Measurements from ENCODE around the gene MED26. TPM values are rescaled to one million over a fixed set of nuclear protein-coding genes. Genes with fewer than 3 reads are reported as not detected.

Gene MED26
- total and polyA plus RNA-seq, 9 donors, result 5.3 to 8.0 (median 6.8) TPM

DNA sequence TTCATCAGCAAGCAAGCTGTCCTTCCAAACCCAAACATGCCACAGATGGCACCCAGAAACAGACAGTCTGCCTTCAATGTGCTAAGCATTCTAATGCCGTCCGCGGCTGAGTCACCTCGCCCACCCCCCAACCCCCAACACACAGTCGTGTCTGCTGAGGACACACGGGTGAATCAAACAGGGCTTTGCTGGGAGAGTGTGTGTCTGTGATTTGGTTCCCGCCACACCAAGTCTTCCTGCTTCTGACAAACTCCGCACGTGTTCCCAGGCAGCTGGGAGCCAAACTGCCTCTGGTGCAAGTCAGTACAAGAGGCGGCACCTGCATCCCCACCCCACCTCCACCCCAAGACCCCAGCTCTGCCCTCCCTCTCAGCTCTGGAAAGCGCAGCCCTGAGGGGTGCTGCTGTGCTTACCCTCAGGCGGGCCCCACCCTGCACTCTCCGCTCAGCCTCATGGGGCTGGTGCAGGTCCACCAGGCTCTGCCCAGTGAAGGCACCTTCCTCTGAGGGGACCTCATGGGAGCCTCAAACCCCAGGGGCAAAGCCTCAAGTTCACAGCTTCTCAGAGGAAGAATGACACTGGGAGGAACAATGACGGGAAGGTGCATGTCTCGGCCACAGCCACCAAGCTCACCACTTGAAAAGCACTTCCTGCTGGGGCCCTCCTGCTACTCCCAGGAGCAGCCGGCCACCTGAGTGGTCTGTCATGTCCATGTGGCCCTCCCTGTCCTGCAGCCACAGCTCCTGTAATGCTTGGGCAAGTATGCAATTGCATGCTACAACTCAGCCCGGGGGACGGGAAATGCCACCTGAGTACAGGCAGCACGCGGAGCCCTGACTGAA, 40.8 kb downstream of the MED26 start:
- H3K4me3 ChIP-seq (ENCODE audit: low read length), result peak overlapping the region; percentile 4
- DNase-seq, result no peak
- WGBS (ENCODE audit: insufficient coverage), result 37% methylated on average over 13 of the region's 20 CpGs
- no peaks in the 10 kb centered on the region for H3K36me3 ChIP-seq (ENCODE audit: control insufficient read depth, insufficient read depth, low read length)
- peak overlapping the region; percentile 73 for H3K27ac ChIP-seq (ENCODE audit: low read length)
- H3K4me1 ChIP-seq (ENCODE audit: control insufficient read depth, insufficient read depth, low read length), result peaks cover 76% of the 10 kb centered on the region
- H3K9me3 ChIP-seq (replicated peaks; ENCODE audit: control insufficient read depth, low read depth, low read length), result no peaks in the 10 kb centered on the region
- no peaks in the 10 kb centered on the region for H3K27me3 ChIP-seq (ENCODE audit: control insufficient read depth, insufficient read depth, low read length)

DNA sequence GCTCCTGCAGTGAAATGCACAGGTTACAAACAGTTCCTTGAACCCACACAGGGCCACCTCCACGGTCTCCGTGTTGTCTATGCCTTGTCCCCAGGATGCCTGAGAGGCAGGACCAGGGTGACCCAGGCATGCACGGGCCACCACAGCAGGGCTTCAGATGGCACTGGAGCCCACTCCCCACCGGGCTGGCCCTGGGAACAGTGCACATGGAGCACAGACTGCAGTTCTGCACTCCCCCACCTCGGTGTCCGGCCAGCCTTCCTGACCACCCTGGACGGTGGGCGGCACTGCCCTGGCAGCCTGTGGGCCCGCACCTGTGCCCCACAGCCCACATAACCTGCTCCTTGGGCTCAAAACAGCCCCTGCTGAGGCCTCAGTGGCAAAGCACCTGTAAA, 41.5 kb downstream of the MED26 start:
- Histone ChIP-seq H3K4me3 (ENCODE audit: low read length) (no peak overlapping the region), H3K27me3 (ENCODE audit: control insufficient read depth, insufficient read depth, low read length) (no peaks in the 10 kb centered on the region), H3K27ac (ENCODE audit: low read length) (no peak overlapping the region), H3K4me1 (ENCODE audit: control insufficient read depth, insufficient read depth, low read length) (peaks cover 77% of the 10 kb centered on the region), H3K9me3 (replicated peaks; ENCODE audit: control insufficient read depth, low read depth, low read length) (no peaks in the 10 kb centered on the region), H3K36me3 (ENCODE audit: control insufficient read depth, insufficient read depth, low read length) (peaks cover 6% of the 10 kb centered on the region)
- DNase-seq, result no peak
- WGBS (ENCODE audit: insufficient coverage), result 93% methylated on average over 9 of the region's 9 CpGs

DNA sequence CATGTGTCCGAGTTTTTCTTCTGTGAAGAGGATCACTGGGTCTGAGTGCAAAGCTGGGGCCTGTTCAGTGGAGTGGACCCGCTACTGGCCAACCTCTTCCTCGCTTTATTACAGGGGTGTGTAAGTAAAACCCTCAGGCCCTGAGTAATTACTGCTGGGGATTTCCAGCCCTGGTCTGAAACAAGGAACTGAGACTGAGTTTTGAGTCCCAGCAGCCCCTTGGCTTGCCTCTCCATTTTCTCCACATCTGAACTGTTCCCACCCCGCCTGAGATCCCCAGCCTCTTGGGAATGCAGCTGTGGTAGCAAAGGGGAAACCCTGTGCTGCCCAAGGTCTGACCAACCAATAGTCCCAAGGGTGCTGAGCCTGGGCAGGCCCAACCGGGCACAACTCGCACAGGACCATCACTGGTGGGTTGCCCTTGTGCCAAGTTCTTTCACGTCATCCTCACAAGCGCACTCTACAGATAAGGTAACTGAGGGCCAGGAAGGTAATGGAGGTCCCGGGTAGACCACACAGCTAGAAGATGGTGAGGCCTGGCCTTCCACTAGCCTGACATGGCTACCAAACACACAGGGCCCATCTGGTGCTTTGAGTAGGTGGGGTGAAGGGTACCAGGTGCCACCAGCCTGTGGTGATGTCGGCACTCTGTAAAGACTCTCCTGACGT, 42.1 kb downstream of the MED26 start:
- peak overlapping the region; percentile 49 for H3K27ac ChIP-seq (ENCODE audit: low read length)
- H3K4me1 ChIP-seq (ENCODE audit: control insufficient read depth, insufficient read depth, low read length), result peaks cover 82% of the 10 kb centered on the region
- H3K9me3 ChIP-seq (replicated peaks; ENCODE audit: control insufficient read depth, low read depth, low read length), result no peaks in the 10 kb centered on the region
- peaks cover 9% of the 10 kb centered on the region for H3K36me3 ChIP-seq (ENCODE audit: control insufficient read depth, insufficient read depth, low read length)
- peak; percentile 38 for DNase-seq
- 79% methylated on average over 6 of the region's 11 CpGs for WGBS (ENCODE audit: insufficient coverage)
- no peak overlapping the region for H3K4me3 ChIP-seq (ENCODE audit: low read length)
- H3K27me3 ChIP-seq (ENCODE audit: control insufficient read depth, insufficient read depth, low read length), result no peaks in the 10 kb centered on the region

DNA sequence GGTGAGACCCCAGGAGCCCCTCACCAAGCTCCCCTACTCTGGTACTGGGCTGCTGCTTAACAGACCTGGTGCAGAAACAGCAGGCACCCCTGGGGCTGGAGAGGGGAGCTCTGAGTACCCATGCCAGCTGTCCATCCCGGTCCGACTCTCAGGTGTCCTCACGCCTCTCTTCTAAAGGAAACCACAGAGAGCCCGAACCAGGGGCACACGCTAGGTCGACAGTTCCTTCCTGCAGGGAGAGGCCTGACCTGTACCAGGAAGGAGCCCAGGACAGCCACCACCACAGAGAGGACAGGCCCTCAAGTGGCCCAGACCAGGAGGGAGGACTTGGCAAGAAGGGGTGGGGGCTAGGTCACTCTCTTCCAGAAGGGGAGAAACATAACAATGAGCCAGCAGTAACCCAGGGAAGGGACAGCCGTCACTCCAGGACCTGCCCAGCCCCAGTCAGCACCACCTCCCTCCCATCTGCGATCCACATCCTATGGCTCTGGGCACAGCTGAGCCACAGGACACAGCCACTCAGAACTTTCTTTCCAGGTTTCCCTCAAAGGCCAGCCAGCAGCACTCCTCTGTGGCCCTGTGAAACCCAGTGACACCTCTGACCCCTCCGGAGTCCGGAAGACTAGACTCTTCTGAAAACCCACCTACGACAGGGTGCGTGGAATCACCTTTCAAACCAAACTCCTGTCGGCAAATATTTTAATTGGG, 42.8 kb downstream of the MED26 start:
- Histone ChIP-seq H3K27me3 (ENCODE audit: control insufficient read depth, insufficient read depth, low read length) (no peaks in the 10 kb centered on the region), H3K9me3 (replicated peaks; ENCODE audit: control insufficient read depth, low read depth, low read length) (no peaks in the 10 kb centered on the region), H3K4me3 (ENCODE audit: low read length) (no peak overlapping the region), H3K36me3 (ENCODE audit: control insufficient read depth, insufficient read depth, low read length) (peaks cover 9% of the 10 kb centered on the region), H3K27ac (ENCODE audit: low read length) (peak overlapping the region; percentile 91), H3K4me1 (ENCODE audit: control insufficient read depth, insufficient read depth, low read length) (peaks cover 82% of the 10 kb centered on the region)
- no peak for DNase-seq
- 56% methylated on average over 10 of the region's 13 CpGs for WGBS (ENCODE audit: insufficient coverage)

- peak overlapping the region; percentile 13 for H3K4me3 ChIP-seq (ENCODE audit: low read length)
- peaks cover 75% of the 10 kb centered on the region for H3K4me1 ChIP-seq (ENCODE audit: control insufficient read depth, insufficient read depth, low read length)
- no peaks in the 10 kb centered on the region for H3K9me3 ChIP-seq (replicated peaks; ENCODE audit: control insufficient read depth, low read depth, low read length)
- 0% methylated on average over 2 of the region's 15 CpGs for WGBS (ENCODE audit: insufficient coverage)
- no peaks in the 10 kb centered on the region for H3K27me3 ChIP-seq (ENCODE audit: control insufficient read depth, insufficient read depth, low read length)
- H3K27ac ChIP-seq (ENCODE audit: low read length), result peak overlapping the region; percentile 91
- H3K36me3 ChIP-seq (ENCODE audit: control insufficient read depth, insufficient read depth, low read length), result peaks cover 15% of the 10 kb centered on the region
- peak; percentile 93 for DNase-seq
These were observed 43.5 kb downstream of the MED26 start for GRCh38 chr19:16584248-16585093.

- Histone ChIP-seq H3K4me3 (ENCODE audit: low read length) (no peak overlapping the region), H3K27me3 (ENCODE audit: control insufficient read depth, insufficient read depth, low read length) (no peaks in the 10 kb centered on the region), H3K4me1 (ENCODE audit: control insufficient read depth, insufficient read depth, low read length) (peaks cover 60% of the 10 kb centered on the region), H3K27ac (ENCODE audit: low read length) (no peak overlapping the region), H3K9me3 (replicated peaks; ENCODE audit: control insufficient read depth, low read depth, low read length) (no peaks in the 10 kb centered on the region), H3K36me3 (ENCODE audit: control insufficient read depth, insufficient read depth, low read length) (peaks cover 27% of the 10 kb centered on the region)
- DNase-seq, result no peak
- WGBS (ENCODE audit: insufficient coverage), result 89% methylated on average over 10 of the region's 10 CpGs
These were observed 45.3 kb downstream of the MED26 start for GRCh38 chr19:16582486-16583261.

- Histone ChIP-seq H3K4me1 (ENCODE audit: control insufficient read depth, insufficient read depth, low read length) (peaks cover 53% of the 10 kb centered on the region), H3K9me3 (replicated peaks; ENCODE audit: control insufficient read depth, low read depth, low read length) (no peaks in the 10 kb centered on the region), H3K27me3 (ENCODE audit: control insufficient read depth, insufficient read depth, low read length) (no peaks in the 10 kb centered on the region), H3K36me3 (ENCODE audit: control insufficient read depth, insufficient read depth, low read length) (peaks cover 34% of the 10 kb centered on the region), H3K27ac (ENCODE audit: low read length) (no peak overlapping the region), H3K4me3 (ENCODE audit: low read length) (no peak overlapping the region)
- WGBS (ENCODE audit: insufficient coverage), result 75% methylated on average over 5 of the region's 6 CpGs
- no peak for DNase-seq
These were observed 46.0 kb downstream of the MED26 start for GRCh38 chr19:16581971-16582343.

- H3K4me3 ChIP-seq (ENCODE audit: low read length), result no peak overlapping the region
- H3K4me1 ChIP-seq (ENCODE audit: control insufficient read depth, insufficient read depth, low read length), result peaks cover 47% of the 10 kb centered on the region
- H3K27me3 ChIP-seq (ENCODE audit: control insufficient read depth, insufficient read depth, low read length), result no peaks in the 10 kb centered on the region
- H3K36me3 ChIP-seq (ENCODE audit: control insufficient read depth, insufficient read depth, low read length), result peaks cover 39% of the 10 kb centered on the region
- H3K9me3 ChIP-seq (replicated peaks; ENCODE audit: control insufficient read depth, low read depth, low read length), result no peaks in the 10 kb centered on the region
- WGBS (ENCODE audit: insufficient coverage), result 68% methylated on average over 8 of the region's 12 CpGs
- no peak overlapping the region for H3K27ac ChIP-seq (ENCODE audit: low read length)
- DNase-seq, result no peak
These were observed 46.6 kb downstream of the MED26 start for GRCh38 chr19:16581145-16581970.
